CD4-positive, alpha-beta memory T cell (primary cell): ENCODE results near the gene ETV7. TPM values are rescaled to one million over a fixed set of nuclear protein-coding genes. Genes with fewer than 3 reads are reported as not detected.
"Not testable (repeated sequence)": the region's sequence is repeated elsewhere in the genome, so short reads cannot be mapped to it uniquely, and the experiment has no call there.

ENCODE experiments used
- CTCF ChIA-PET: fragments of 350-600 bp; sonication (Branson Sonifier 250); formaldehyde crosslinking; loops from one replicate; lab custom pipeline; 2021; ENCODE audit warnings: inconsistent platforms; ENCODE audit not compliant: partially characterized antibody; lab: Charles Lee
- POLR2A ChIA-PET: fragments of 350-600 bp; sonication (Branson Sonifier 250); formaldehyde crosslinking; loops from one replicate; lab custom pipeline; 2021; ENCODE audit not compliant: partially characterized antibody; lab: Charles Lee
- DNase-seq, 5 donors: peaks; one replicate each; pipeline versions ENCODE4 v3.0.0 to v3.0.0-alpha.2; 2020 to 2022; ENCODE audit warnings: mixed read lengths in 1 of 5
- H3K27ac ChIP-seq: one replicate; pipeline ENCODE4 v1.7.0; 2013; ENCODE audit warnings: low read depth, low read length
- H3K27me3 ChIP-seq: 2 replicates; pipeline ENCODE4 v1.7.0; 2013; ENCODE audit warnings: mild to moderate bottlenecking, low read length, moderate library complexity; ENCODE audit not compliant: insufficient read depth
- H3K36me3 ChIP-seq: 2 replicates; pipeline ENCODE4 v1.7.0; 2013; ENCODE audit warnings: mild to moderate bottlenecking, low read length, moderate library complexity; ENCODE audit not compliant: insufficient read depth
- H3K4me1 ChIP-seq: 2 replicates; pipeline ENCODE4 v1.7.0; 2013; ENCODE audit warnings: mild to moderate bottlenecking, low read length, moderate library complexity; ENCODE audit not compliant: insufficient read depth
- H3K4me3 ChIP-seq, 2 donors: one replicate each; pipeline ENCODE4 v1.7.0; 2013; ENCODE audit warnings: low read length in 2 of 2, mild to moderate bottlenecking in 1 of 2
- H3K9me3 ChIP-seq, 2 donors: one replicate each; pipeline ENCODE4 v1.7.0; 2013; ENCODE audit warnings: low read length in 2 of 2, control low read depth in 1 of 2; ENCODE audit not compliant: control insufficient read depth in 1 of 2
- H3K27ac Mint-ChIP-seq, 7 donors: one replicate each; pipeline ENCODE4 v1.8.0; 2020 to 2021; ENCODE audit warnings: mixed read lengths in 7 of 7, mild to moderate bottlenecking in 6 of 7, inconsistent platforms in 3 of 7, moderate library complexity in 3 of 7
- H3K27me3 Mint-ChIP-seq, 2 donors: one replicate each; pipeline ENCODE4 v1.8.0; 2020 to 2021; ENCODE audit warnings: mixed read lengths in 2 of 2
- H3K36me3 Mint-ChIP-seq, 2 donors: one replicate each; pipeline ENCODE4 v1.8.0; 2020 to 2021; ENCODE audit warnings: mixed read lengths in 2 of 2, inconsistent platforms in 1 of 2, mild to moderate bottlenecking in 1 of 2
- H3K4me1 Mint-ChIP-seq, 4 donors: one replicate each; pipeline ENCODE4 v1.8.0; 2020 to 2021; ENCODE audit warnings: mixed read lengths in 4 of 4, mild to moderate bottlenecking in 1 of 4
- H3K4me3 Mint-ChIP-seq, 8 donors: one replicate each; pipeline ENCODE4 v1.8.0; 2020 to 2021; ENCODE audit warnings: mixed read lengths in 8 of 8, mild to moderate bottlenecking in 7 of 8, moderate library complexity in 6 of 8, inconsistent platforms in 3 of 8
- H3K9me3 Mint-ChIP-seq, 8 donors: one replicate each; pipeline ENCODE4 v1.8.0; 2020 to 2021; ENCODE audit warnings: mixed read lengths in 8 of 8, mild to moderate bottlenecking in 5 of 8, inconsistent platforms in 3 of 8, moderate library complexity in 1 of 8
- intact Hi-C: fragments of 100-400 bp; cut with micrococcal nuclease; formaldehyde crosslinking; loops from one replicate; pipeline ENCODE4 v1.15.1; 2023
- polyA plus RNA-seq, 2 donors: library from polyadenylated mRNA; unstranded; fragments of 300-500 nt; fragmentation: Illumina TruSeq; gene quantifications; one replicate each; pipeline ENCODE4 v1.2.3, GENCODE V29; 2021
- total RNA-seq, 2 experiments: library from RNA; stranded (reverse); gene quantifications; one replicate each; pipeline ENCODE4 v1.2.3, GENCODE V29; 2021

The ETV7 gene
- total and polyA plus RNA-seq, 4 experiments from 2014 or later, result 0.67 to 5.4 (median 3.2) TPM

DNA sequence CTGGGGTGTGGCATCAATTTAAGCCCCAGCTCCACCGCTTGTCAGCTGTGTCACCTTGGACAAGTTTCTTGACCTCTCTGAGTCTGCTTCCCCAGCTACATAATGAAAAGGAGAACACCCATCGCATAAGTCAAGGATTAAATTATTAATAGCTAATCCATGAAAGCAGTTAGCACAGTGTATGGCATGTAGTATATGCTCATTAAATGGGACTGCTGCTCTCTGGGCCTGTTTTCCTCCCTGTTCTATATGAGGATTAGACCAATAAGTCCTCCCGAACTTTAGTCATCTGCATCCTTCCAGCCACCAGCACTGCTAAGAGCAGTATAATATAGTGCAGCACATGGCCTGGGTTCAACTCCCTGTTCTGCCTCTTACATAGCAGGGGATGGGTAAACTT lies 19.7 kb downstream of the ETV7 start:
- Histone ChIP-seq H3K36me3 (no peaks in the 10 kb centered on the region), H3K4me1 (no peaks in the 10 kb centered on the region), H3K9me3 (no peaks in the 10 kb centered on the region), H3K27ac (no peak overlapping the region), H3K27me3 (no peaks in the 10 kb centered on the region), H3K4me3 (no peak overlapping the region)
- DNase-seq, result no peak
- Mint-ChIP-seq H3K4me1 (no peaks in the 10 kb centered on the region), H3K27me3 (peaks cover 0 to 2% of the 10 kb centered on the region in 2 donors), H3K36me3 (peaks cover 14 to 37% of the 10 kb centered on the region in 2 donors), H3K4me3 (no peak overlapping the region), H3K27ac (peak overlapping the region in 1 of 7 donors; percentile 62), H3K9me3 (no peaks in the 10 kb centered on the region)
- ChIA-PET POLR2A (no interaction called here), CTCF (interaction anchor here (1.3 kb wide), 1 partner anchor 9 kb away, joined by 3 read pairs; no protein-coding TSS in a partner anchor)
- intact Hi-C loops, result no loop called here

DNA sequence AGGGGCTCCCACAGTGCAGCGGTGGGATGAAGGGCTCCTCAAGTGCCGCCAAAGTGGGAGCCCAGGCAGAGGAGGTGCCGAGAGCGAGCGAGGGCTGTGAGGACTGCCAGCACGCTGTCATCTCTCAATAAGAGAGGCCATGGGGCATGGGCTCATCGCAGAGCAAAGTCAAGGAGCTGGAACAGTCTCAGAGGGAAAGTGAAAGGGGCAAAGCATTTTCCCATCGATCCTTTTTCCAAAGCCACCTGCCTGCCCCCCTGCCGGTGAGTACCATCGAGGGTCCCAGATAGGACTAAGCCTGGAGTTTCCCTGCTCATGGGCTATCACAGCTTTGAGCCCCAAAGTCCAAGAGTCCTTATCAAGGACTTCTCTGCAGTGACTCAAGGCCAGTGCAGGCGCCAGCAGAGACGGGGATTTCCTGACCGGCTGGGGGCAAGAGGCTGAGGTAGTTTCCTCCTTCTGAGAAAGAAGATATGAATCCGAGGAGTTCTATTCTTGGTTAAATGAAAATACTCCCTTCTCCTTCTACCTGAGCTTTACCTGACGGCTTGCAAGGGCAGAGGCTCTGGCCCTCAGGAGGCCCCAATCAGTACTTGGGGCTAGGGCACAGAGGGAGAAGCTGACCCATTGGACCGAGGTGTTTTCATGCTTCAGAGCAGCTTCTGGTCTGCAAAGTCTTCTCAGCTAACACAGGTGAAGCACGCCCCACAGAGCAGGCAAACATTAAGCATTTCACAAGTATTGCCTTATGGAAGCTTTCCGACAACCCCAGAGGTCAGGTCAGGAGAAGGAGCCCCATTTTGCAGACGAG lies 22.6 kb downstream of the ETV7 start:
- Mint-ChIP-seq H3K36me3 (peaks cover 5 to 19% of the 10 kb centered on the region in 2 donors), H3K27ac (no peak overlapping the region), H3K4me1 (peaks cover 0 to 9% (median 3%) of the 10 kb centered on the region in 4 donors)

DNA sequence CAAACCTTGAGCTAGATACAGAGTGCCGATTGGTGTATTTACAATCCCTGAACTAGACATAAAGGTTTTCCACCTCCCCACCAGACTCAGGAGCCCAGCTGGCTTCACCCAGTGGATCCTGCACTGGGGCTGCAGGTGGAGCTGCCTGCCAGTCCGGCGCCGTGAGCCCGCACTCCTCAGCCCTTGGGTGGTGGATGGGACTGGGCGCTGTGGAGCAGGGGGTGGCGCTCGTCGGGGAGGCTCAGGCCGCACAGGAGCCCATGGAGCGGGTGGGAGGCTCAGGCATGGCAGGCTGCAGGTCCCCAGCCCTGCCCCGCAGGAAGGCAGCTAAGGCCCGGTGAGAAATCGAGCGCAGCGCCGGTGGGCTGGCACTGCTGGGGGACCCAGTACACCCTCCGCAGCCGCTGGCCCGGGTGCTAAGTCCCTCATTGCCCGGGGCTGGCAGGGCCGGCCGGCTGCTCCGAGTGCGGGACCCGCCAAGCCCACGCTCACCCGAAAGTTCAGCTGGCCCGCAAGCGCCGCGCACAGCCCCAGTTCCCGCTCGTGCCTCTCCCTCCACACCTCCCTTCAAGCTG lies 23.3 kb downstream of the ETV7 start:
- ChIA-PET POLR2A (interaction anchor here (0.9 kb wide), 1 partner anchor 336 kb away, joined by 3 read pairs; the partner anchor contains the start of gene MAPK14), CTCF (interaction anchor here (1.5 to 2.4 kb wide), 4 partner anchors 13 to 269 kb away, joined by 3 to 9 read pairs (median 6); partner anchors contain the start of gene BNIP5)
- DNase-seq, H3K4me1 ChIP-seq, H3K9me3 Mint-ChIP-seq, H3K27ac Mint-ChIP-seq, H3K27ac ChIP-seq, H3K4me1 Mint-ChIP-seq, intact Hi-C loops, H3K4me3 Mint-ChIP-seq, H3K9me3 ChIP-seq, H3K36me3 ChIP-seq, H3K4me3 ChIP-seq, H3K27me3 Mint-ChIP-seq, H3K27me3 ChIP-seq: not testable (repeated sequence)
- peaks cover 5 to 17% of the 10 kb centered on the region in 2 donors for H3K36me3 Mint-ChIP-seq

More for the DNA sequence above, 22.6 kb downstream of the ETV7 start:
- peaks cover 0 to 2% of the 10 kb centered on the region in 2 donors for H3K27me3 Mint-ChIP-seq
- CTCF ChIA-PET, result interaction anchor here (2.4 kb wide), 1 partner anchor 24 kb away, joined by 9 read pairs; no protein-coding TSS in a partner anchor
- POLR2A ChIA-PET, result interaction anchor here (0.9 kb wide), 1 partner anchor 337 kb away, joined by 3 read pairs; the partner anchor contains the start of gene MAPK14
- no peak for DNase-seq
- no peak overlapping the region for H3K4me3 Mint-ChIP-seq
- Histone ChIP-seq H3K9me3 (no peaks in the 10 kb centered on the region), H3K27me3 (no peaks in the 10 kb centered on the region), H3K4me3 (no peak overlapping the region), H3K36me3 (no peaks in the 10 kb centered on the region), H3K4me1 (peaks cover 7% of the 10 kb centered on the region), H3K27ac (no peak overlapping the region)
- intact Hi-C loops, result no loop called here
- H3K9me3 Mint-ChIP-seq, result no peaks in the 10 kb centered on the region

DNA sequence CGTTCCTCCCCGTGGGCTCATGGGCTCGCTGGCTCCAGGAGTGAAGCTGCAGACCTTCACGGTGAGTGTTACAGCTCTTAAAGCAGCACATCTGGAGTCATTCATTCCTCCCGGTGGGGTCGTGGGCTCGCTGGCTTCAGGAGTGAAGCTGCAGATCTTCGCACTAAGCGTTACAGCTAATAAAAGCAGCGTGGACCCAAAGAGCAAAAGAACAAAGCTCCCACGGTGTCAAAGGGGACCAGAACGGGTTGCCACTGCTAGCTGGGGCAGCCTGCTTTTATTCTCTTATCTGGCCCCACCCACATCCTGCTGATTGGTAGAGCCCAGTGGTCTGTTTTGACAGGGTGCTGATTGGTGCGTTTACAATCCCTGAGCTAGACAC lies 24.1 kb downstream of the ETV7 start:
- H3K36me3 ChIP-seq, H3K27me3 Mint-ChIP-seq, H3K9me3 Mint-ChIP-seq, intact Hi-C loops, H3K27ac ChIP-seq, H3K9me3 ChIP-seq, H3K4me1 ChIP-seq, DNase-seq, H3K4me3 ChIP-seq, H3K27me3 ChIP-seq, H3K4me1 Mint-ChIP-seq, POLR2A ChIA-PET, H3K4me3 Mint-ChIP-seq: not testable (repeated sequence)
- CTCF ChIA-PET, result interaction anchor here (0.8 to 2.2 kb wide), 5 partner anchors 12 to 269 kb away, joined by 3 to 7 read pairs (median 4); partner anchors contain the start of gene BNIP5
- Mint-ChIP-seq H3K36me3 (peaks cover 5 to 11% of the 10 kb centered on the region in 2 donors), H3K27ac (peak overlapping the region in 1 of 7 donors; percentile 79)

DNA sequence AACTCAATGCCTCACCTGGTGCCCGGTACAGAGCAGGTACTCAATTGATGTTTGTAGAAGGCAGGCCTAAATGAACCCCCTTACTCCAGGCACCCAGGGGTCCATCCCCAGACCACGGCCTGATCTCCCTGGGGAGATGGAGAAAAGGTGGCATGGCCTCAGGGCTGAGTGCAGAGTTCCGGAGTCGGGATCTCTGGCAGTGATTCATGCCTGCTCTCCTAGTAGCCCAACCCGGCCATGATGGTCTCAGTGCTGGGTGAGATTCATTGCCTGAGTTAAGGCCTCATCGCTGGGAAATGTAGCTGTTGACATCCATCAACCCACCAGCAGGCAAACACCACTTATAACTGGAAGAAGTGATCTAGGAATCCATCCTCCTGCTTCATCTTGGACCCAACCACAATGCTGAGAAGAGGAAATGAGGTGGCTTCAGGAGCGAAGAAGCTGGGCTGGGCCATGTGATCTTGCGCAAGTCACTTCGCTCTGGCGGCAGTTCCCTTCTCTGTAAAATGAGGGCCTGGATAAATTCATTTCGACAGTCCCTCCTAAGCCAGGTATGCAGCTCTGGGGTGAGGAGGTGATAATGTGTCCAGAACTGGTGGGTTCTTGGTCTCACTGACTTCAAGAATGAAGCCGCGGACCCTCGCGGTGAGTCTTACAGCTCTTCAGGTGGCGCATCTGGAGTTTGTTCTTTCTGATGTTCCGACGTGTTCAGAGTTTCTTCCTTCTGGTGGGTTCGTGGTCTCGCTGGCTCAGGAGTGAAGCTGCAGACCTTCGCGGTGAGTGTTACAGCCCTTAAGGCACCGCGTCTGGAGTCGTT lies 24.7 kb downstream of the ETV7 start:
- Mint-ChIP-seq H3K4me3 (no peak overlapping the region), H3K4me1 (peaks cover 2 to 9% (median 4%) of the 10 kb centered on the region in 4 donors), H3K9me3 (no peaks in the 10 kb centered on the region), H3K27me3 (peaks cover 0 to 2% of the 10 kb centered on the region in 2 donors), H3K36me3 (peaks cover 5 to 9% of the 10 kb centered on the region in 2 donors), H3K27ac (peak overlapping the region in 1 of 7 donors; percentile 79)
- POLR2A ChIA-PET, result no interaction called here
- Histone ChIP-seq H3K27ac (no peak overlapping the region), H3K36me3 (no peaks in the 10 kb centered on the region), H3K4me1 (peaks cover 7% of the 10 kb centered on the region), H3K9me3 (no peaks in the 10 kb centered on the region), H3K27me3 (no peaks in the 10 kb centered on the region), H3K4me3 (no peak overlapping the region)
- CTCF ChIA-PET, result interaction anchor here (0.8 to 2.2 kb wide), 7 partner anchors 11 to 268 kb away, joined by 3 to 7 read pairs (median 3); partner anchors contain the start of gene BNIP5
- intact Hi-C loops, result no loop called here
- DNase-seq, result no peak

DNA sequence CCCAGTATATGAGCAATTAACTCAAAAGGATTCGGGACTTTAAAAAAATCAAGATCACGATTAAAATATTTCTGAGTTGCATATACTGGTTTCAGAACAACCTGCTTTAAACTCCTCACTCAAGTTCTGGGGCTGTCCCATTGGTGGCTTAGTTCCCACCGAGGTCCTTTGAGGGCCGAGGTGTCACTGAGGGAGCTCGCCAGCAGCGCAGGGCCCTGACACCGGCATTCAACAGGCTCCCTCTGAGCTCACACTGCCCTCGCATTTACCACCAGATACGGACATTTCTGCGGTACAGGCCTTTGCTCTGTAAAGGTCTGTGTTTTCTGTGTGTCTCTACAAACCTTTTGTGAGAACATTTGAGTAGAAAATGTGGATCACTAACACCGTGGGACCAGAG lies 26.4 kb downstream of the ETV7 start:
- Mint-ChIP-seq H3K27me3 (peaks cover 0 to 2% of the 10 kb centered on the region in 2 donors), H3K9me3 (no peaks in the 10 kb centered on the region), H3K36me3 (peaks cover 0 to 5% of the 10 kb centered on the region in 2 donors), H3K4me1 (peaks cover 2 to 9% (median 5%) of the 10 kb centered on the region in 4 donors), H3K27ac (no peak overlapping the region), H3K4me3 (no peak overlapping the region)
- no peak for DNase-seq
- CTCF ChIA-PET, result interaction anchor here (1.0 to 4.3 kb wide), 5 partner anchors 12 to 333 kb away, joined by 3 to 36 read pairs (median 4); partner anchors contain the start of gene MAPK14
- intact Hi-C loops, result no loop called here
- Histone ChIP-seq H3K27ac (no peak overlapping the region), H3K36me3 (no peaks in the 10 kb centered on the region), H3K4me1 (peaks cover 7% of the 10 kb centered on the region), H3K27me3 (no peaks in the 10 kb centered on the region), H3K9me3 (no peaks in the 10 kb centered on the region), H3K4me3 (no peak overlapping the region)
- POLR2A ChIA-PET, result interaction anchor here (1.4 to 1.9 kb wide), 2 partner anchors 333 to 334 kb away, joined by 4 read pairs; no protein-coding TSS in a partner anchor
